ENCODE data around the gene ZBED1. TPM values are rescaled to one million over a fixed set of nuclear protein-coding genes. Genes with fewer than 3 reads are reported as not detected.
A peak's percentile ranks its signal among the peaks of the same experiment; 100 is the strongest.
"Not testable (repeated sequence)": the region's sequence is repeated elsewhere in the genome, so short reads cannot be mapped to it uniquely, and the experiment has no call there.

ZBED1 gene
- total RNA-seq, 2 donors from 2014 or later = 34.4 to 42.0 TPM

DNA sequence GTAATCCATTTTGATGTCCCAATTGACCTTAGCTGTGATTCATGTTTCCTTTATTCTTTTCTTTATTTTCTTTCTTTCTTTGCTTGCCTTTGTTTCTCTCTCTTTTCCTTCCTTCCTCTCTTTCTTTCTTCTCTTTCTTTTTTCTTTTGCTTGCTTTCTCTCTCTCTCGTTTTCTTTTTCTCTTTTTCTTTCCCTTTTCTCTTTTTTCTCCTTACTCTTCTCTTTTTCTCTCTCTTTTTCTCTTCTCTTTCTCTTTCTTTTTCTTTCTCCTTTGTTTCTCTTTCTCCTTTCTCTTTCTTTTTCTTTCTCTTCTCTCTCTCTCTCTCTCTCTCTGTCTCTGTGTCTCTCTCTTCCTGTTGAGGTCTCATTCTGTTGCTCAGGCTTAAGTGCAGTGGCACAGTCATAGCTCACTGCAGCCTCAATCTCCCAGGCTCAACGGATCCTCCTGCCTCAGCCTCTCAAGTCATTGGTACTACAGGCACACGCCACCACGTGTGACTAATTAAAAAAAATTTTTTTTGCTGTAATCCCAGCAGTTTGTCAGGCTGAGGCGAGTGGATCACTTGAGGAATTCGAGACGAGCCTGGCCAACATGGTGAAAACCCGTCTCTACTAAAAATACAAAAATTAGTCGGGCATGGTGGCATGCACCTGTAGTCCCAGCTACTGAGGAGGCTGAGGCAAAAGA, 8.0 kb upstream of the ZBED1 start:
- H3K27me3 Mint-ChIP-seq = peaks cover 0 to 2% of the 10 kb centered on the region in 2 donors
- DNase-seq (ENCODE audit: low spot score) (no peak), ATAC-seq (no peak)
- no peaks in the 10 kb centered on the region for H3K9me3 Mint-ChIP-seq
- H3K27ac Mint-ChIP-seq = no peak overlapping the region
- H3K4me1 Mint-ChIP-seq (ENCODE audit: low read depth in 2 of 2) = no peaks in the 10 kb centered on the region
- H3K36me3 Mint-ChIP-seq = no peaks in the 10 kb centered on the region
- H3K4me3 Mint-ChIP-seq = no peak overlapping the region

DNA sequence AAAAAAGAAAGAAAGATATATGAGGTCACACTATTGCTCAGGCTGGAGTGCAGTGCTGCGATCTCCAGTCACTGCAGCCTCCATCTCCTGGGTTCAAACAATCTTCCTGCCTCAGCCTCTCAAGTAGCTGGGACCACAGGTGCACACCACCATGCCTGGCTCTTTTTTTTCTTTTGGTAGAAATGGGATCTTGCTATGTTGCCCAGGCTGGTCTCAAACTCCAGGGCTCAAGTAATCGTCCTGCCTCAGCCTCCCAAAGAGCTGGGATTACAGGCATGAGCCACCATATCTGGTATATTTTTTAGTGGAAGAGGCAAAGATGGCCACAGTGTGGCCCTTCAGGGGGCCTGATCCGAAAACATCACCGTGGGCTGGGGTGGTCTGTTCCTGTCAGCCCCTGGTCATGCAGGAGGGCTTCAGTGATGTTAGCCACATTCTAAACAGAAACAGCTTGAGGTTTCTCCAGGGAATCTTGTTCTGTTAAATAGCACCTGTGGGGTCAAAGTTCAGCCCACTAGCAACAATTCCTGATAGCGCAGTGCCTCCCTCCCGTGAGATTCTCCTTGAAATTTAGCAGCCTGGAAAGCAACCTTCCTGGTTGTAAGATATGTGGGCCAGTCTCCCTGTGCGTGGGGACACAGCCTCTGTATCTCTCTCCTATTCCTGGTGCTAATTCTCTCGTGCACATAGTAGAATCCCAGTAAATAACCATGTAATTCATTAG, 7.3 kb upstream of the ZBED1 start:
- Mint-ChIP-seq H3K27ac (no peak overlapping the region), H3K4me3 (no peak overlapping the region), H3K9me3 (no peaks in the 10 kb centered on the region), H3K36me3 (no peaks in the 10 kb centered on the region), H3K27me3 (peaks cover 0 to 2% of the 10 kb centered on the region in 2 donors), H3K4me1 (ENCODE audit: low read depth in 2 of 2) (no peaks in the 10 kb centered on the region)
- ATAC-seq (no peak), DNase-seq (ENCODE audit: low spot score) (no peak)

- H3K9me3 Mint-ChIP-seq = no peaks in the 10 kb centered on the region
- H3K27ac Mint-ChIP-seq = no peak overlapping the region
- peaks cover 0 to 2% of the 10 kb centered on the region in 2 donors for H3K27me3 Mint-ChIP-seq
- H3K4me1 Mint-ChIP-seq (ENCODE audit: low read depth in 2 of 2) = no peaks in the 10 kb centered on the region
- no peak overlapping the region for H3K4me3 Mint-ChIP-seq
- no peak for DNase-seq (ENCODE audit: low spot score)
- no peak for ATAC-seq
- H3K36me3 Mint-ChIP-seq = no peaks in the 10 kb centered on the region
These were observed 6.4 kb upstream of the ZBED1 start for GRCh38 chrX:2507196-2507595.

- not testable (repeated sequence) for H3K36me3 Mint-ChIP-seq; DNase-seq (ENCODE audit: low spot score); ATAC-seq; H3K4me1 Mint-ChIP-seq (ENCODE audit: low read depth in 2 of 2); H3K9me3 Mint-ChIP-seq; H3K27me3 Mint-ChIP-seq; H3K4me3 Mint-ChIP-seq; H3K27ac Mint-ChIP-seq
These were observed 4.6 kb upstream of the ZBED1 start for GRCh38 chrX:2505341-2505740.

GRCh38 chrX:2504706-2505332, 4.0 kb upstream of the ZBED1 start:
- Mint-ChIP-seq H3K4me1 (ENCODE audit: low read depth in 2 of 2) (no peaks in the 10 kb centered on the region), H3K4me3 (no peak overlapping the region), H3K9me3 (no peaks in the 10 kb centered on the region), H3K27me3 (peaks cover 0 to under 1% of the 10 kb centered on the region in 2 donors), H3K27ac (no peak overlapping the region), H3K36me3 (no peaks in the 10 kb centered on the region)
- DNase-seq (ENCODE audit: low spot score) (no peak), ATAC-seq (no peak)

DNA sequence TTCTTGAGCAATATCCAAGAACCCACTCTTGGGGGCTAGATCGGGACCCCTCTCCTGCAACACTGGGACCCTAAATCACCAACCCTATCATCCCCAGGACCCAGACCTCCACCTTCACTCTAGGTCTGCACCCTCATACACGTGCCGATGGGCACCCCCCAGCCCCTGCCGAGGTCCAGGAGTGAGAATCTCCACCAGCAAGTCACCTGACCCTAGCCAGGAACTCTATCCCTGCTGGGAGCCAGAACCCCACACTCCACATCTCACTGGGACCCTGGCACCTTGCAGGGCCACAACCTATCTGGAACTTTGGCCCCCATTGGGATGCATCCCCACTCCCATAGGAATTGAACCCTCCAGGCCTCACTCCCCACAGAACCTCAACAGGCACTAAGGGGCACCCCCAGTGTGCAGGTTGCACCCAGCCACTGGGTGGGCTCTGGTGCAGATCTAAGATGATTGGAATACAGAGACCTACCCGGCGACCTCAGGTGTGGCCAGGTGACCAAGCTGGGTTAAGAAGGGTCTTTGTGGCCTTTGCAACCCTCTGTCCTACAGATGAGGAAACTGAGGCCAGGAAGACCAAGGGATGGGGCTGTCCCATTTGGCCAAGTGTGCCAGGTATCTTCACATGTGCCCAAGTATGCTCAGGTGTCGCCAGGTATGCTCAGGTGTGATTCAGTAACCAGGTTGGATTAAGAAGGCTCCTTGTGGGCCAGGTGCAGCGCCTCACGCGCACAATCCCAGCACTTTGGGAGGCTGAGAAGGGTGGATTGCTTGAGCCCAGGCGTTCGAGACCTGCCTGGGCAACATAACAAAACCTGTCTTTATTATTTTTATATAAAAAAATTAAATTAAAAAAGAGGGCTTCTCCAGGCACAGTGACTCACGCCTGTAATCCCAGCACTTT, 3.1 kb upstream of the ZBED1 start:
- peak overlapping the region; percentile 13 to 72 for H3K27ac Mint-ChIP-seq
- no peak for ATAC-seq
- no peaks in the 10 kb centered on the region for H3K27me3 Mint-ChIP-seq
- H3K36me3 Mint-ChIP-seq = no peaks in the 10 kb centered on the region
- H3K9me3 Mint-ChIP-seq = no peaks in the 10 kb centered on the region
- H3K4me3 Mint-ChIP-seq = no peak overlapping the region
- DNase-seq (ENCODE audit: low spot score) = no peak
- peaks cover 2 to 5% of the 10 kb centered on the region in 2 donors for H3K4me1 Mint-ChIP-seq (ENCODE audit: low read depth in 2 of 2)

GRCh38 chrX:2502668-2503519, 2.1 kb upstream of the ZBED1 start:
- H3K27ac Mint-ChIP-seq = peak overlapping the region; percentile 13 to 72
- no peaks in the 10 kb centered on the region for H3K27me3 Mint-ChIP-seq
- H3K4me1 Mint-ChIP-seq (ENCODE audit: low read depth in 2 of 2) = peaks cover 9 to 11% of the 10 kb centered on the region in 2 donors
- no peaks in the 10 kb centered on the region for H3K9me3 Mint-ChIP-seq
- H3K36me3 Mint-ChIP-seq = no peaks in the 10 kb centered on the region
- no peak overlapping the region for H3K4me3 Mint-ChIP-seq
- ATAC-seq (no peak), DNase-seq (ENCODE audit: low spot score) (no peak)

GRCh38 chrX:2502120-2502667, 1.4 kb upstream of the ZBED1 start:
- no peaks in the 10 kb centered on the region for H3K36me3 Mint-ChIP-seq
- no peak for DNase-seq (ENCODE audit: low spot score)
- ATAC-seq = no peak
- H3K27me3 Mint-ChIP-seq = no peaks in the 10 kb centered on the region
- H3K27ac Mint-ChIP-seq = peak overlapping the region; percentile 68 to 70
- H3K4me3 Mint-ChIP-seq = peak overlapping the region; percentile 54
- H3K9me3 Mint-ChIP-seq = no peaks in the 10 kb centered on the region
- peaks cover 14 to 15% of the 10 kb centered on the region in 2 donors for H3K4me1 Mint-ChIP-seq (ENCODE audit: low read depth in 2 of 2)

GRCh38 chrX:2501559-2502102, 855 bp upstream of the ZBED1 start:
- Mint-ChIP-seq H3K27ac (peak overlapping the region; percentile 68 to 70), H3K27me3 (no peaks in the 10 kb centered on the region), H3K4me1 (ENCODE audit: low read depth in 2 of 2) (peaks cover 14 to 15% of the 10 kb centered on the region in 2 donors), H3K9me3 (no peaks in the 10 kb centered on the region), H3K36me3 (no peaks in the 10 kb centered on the region), H3K4me3 (peak overlapping the region; percentile 54)
- ATAC-seq = no peak
- no peak for DNase-seq (ENCODE audit: low spot score)

- no peak for DNase-seq (ENCODE audit: low spot score)
- peak overlapping the region; percentile 83 for H3K4me3 Mint-ChIP-seq
- peak overlapping the region; percentile 71 to 86 for H3K27ac Mint-ChIP-seq
- H3K9me3 Mint-ChIP-seq = no peaks in the 10 kb centered on the region
- H3K4me1 Mint-ChIP-seq (ENCODE audit: low read depth in 2 of 2) = peaks cover 14 to 15% of the 10 kb centered on the region in 2 donors
- ATAC-seq = peak; percentile 61 to 65
- no peaks in the 10 kb centered on the region for H3K27me3 Mint-ChIP-seq
- no peaks in the 10 kb centered on the region for H3K36me3 Mint-ChIP-seq
These were observed 529 bp downstream of the ZBED1 start for GRCh38 chrX:2500091-2500802.

GRCh38 chrX:2499507-2499906, 1.3 kb downstream of the ZBED1 start:
- Mint-ChIP-seq H3K4me1 (ENCODE audit: low read depth in 2 of 2) (peaks cover 14 to 15% of the 10 kb centered on the region in 2 donors), H3K4me3 (peak overlapping the region; percentile 83), H3K27me3 (no peaks in the 10 kb centered on the region), H3K36me3 (no peaks in the 10 kb centered on the region), H3K27ac (peak overlapping the region; percentile 71 to 86), H3K9me3 (no peaks in the 10 kb centered on the region)
- no peak for DNase-seq (ENCODE audit: low spot score)
- no peak for ATAC-seq

- peak overlapping the region; percentile 71 to 86 for H3K27ac Mint-ChIP-seq
- peaks cover 14 to 15% of the 10 kb centered on the region in 2 donors for H3K4me1 Mint-ChIP-seq (ENCODE audit: low read depth in 2 of 2)
- no peaks in the 10 kb centered on the region for H3K27me3 Mint-ChIP-seq
- no peak for DNase-seq (ENCODE audit: low spot score)
- peak overlapping the region; percentile 83 for H3K4me3 Mint-ChIP-seq
- ATAC-seq = no peak
- H3K9me3 Mint-ChIP-seq = no peaks in the 10 kb centered on the region
- no peaks in the 10 kb centered on the region for H3K36me3 Mint-ChIP-seq
These were observed 1.9 kb downstream of the ZBED1 start for GRCh38 chrX:2498781-2499302.

Data from natural killer cell treated with Interleukin-12 subunit alpha and Interleukin-12 subunit beta and Interleukin-15 and Interleukin-18, amount 100 ng/mL, for 72 hours (primary cell).